Duodenal mucosa (tissue), 2 donors: ENCODE results near the gene ABCG4.
A peak's percentile ranks its signal among the peaks of the same experiment; 100 is the strongest.

Experiments
- H3K27ac ChIP-seq: one replicate; pipeline ENCODE4 v1.7.0; 2013; ENCODE audit warnings: low read depth, low read length
- H3K27me3 ChIP-seq, 2 donors: one replicate each; pipeline ENCODE4 v1.7.0; 2013; ENCODE audit warnings: low read length in 2 of 2, control low read depth in 1 of 2; ENCODE audit not compliant: insufficient read depth in 2 of 2, control insufficient read depth in 1 of 2
- H3K36me3 ChIP-seq, 2 donors: one replicate each; pipeline ENCODE4 v1.7.0; 2013; ENCODE audit warnings: low read length in 2 of 2, control low read depth in 1 of 2; ENCODE audit not compliant: insufficient read depth in 2 of 2, control insufficient read depth in 1 of 2
- H3K4me1 ChIP-seq, 2 donors: one replicate each; pipeline ENCODE4 v1.7.0; 2013; ENCODE audit warnings: low read length in 2 of 2, control low read depth in 1 of 2; ENCODE audit not compliant: insufficient read depth in 2 of 2, control insufficient read depth in 1 of 2
- H3K4me3 ChIP-seq, 2 donors: one replicate each; pipeline ENCODE4 v1.7.0; 2013; ENCODE audit warnings: low read length in 2 of 2, low read depth in 1 of 2
- H3K9ac ChIP-seq, 2 donors: one replicate each; pipeline ENCODE4 v1.7.0; 2013; ENCODE audit warnings: low read length in 2 of 2, low read depth in 1 of 2
- H3K9me3 ChIP-seq, 2 donors: one replicate each; pipeline ENCODE4 v1.7.0; 2013; ENCODE audit warnings: low read length in 2 of 2, control low read depth in 1 of 2; ENCODE audit not compliant: control insufficient read depth in 1 of 2

The ABCG4 gene

DNA sequence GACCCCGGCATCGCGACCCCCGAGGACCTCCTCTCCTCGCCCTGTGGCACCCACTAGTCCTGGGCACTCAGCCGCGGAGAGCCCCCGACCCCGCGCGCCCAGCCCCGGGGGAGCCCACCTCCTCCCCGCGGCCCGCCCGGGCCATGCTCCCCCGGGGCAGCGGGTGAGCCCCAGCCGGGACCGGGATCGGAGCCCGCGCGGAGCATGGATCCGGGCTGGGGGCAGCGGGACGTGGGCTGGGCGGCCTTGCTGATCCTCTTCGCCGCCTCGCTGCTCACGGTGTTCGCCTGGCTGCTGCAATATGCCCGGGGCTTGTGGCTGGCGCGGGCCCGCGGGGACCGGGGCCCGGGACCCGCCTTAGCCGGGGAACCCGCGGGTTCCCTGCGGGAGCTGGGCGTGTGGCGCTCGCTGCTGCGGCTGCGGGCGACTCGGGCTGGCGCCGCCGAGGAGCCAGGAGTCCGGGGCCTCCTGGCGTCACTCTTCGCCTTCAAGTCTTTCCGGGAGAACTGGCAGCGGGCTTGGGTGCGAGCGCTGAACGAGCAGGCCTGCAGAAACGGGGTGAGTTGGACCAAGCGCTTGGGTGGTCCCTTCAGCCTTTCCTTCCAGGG, 41.2 kb upstream of the ABCG4 start:
- H3K9ac ChIP-seq, result peak overlapping the region; percentile 69 to 88
- H3K36me3 ChIP-seq, result peaks cover 21 to 25% of the 10 kb centered on the region in 2 donors
- H3K27ac ChIP-seq, result peak overlapping the region; percentile 48
- H3K4me1 ChIP-seq, result peaks cover 23 to 45% of the 10 kb centered on the region in 2 donors
- peak overlapping the region; percentile 75 to 94 for H3K4me3 ChIP-seq
- H3K9me3 ChIP-seq, result no peaks in the 10 kb centered on the region
- no peaks in the 10 kb centered on the region for H3K27me3 ChIP-seq

DNA sequence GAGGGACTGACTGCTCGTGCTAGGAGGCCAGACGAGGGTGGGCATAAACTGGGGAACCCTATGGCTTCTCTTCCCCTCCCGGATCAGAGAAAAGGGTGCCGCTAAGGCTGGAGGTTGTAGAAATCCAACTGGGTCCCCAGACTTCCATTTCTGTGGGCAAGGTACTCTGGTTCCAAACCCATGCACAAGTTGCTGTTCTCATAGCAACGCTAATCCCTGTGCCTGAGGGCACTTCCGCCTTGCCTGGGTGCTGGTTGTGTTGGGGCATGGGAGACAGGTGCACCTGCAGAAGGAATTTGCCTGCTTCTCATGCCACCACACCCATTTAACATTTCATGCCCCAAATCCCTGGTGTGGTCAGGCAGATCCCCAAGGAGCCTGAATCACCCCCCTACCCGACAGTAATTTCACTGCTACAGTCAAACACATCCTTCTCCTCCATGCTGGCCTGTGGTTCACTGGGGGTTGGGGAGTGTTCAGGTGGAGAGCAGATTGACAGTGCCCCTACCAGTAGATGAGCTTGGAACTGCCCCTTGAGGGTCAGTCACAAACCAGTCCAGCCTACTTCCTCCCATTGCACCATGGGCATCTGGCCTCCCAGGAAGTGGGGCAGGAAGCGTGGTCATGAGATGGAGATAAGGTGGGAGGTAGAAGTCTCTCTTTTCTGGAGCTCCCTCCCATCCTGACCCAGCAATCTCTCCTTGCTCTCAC, 40.6 kb upstream of the ABCG4 start:
- Histone ChIP-seq H3K9ac (peak overlapping the region; percentile 69 to 88), H3K4me1 (peaks cover 23 to 39% of the 10 kb centered on the region in 2 donors), H3K27me3 (no peaks in the 10 kb centered on the region), H3K9me3 (no peaks in the 10 kb centered on the region), H3K4me3 (peak overlapping the region; percentile 75 to 94), H3K36me3 (peaks cover 22 to 30% of the 10 kb centered on the region in 2 donors), H3K27ac (peak overlapping the region; percentile 48)

DNA sequence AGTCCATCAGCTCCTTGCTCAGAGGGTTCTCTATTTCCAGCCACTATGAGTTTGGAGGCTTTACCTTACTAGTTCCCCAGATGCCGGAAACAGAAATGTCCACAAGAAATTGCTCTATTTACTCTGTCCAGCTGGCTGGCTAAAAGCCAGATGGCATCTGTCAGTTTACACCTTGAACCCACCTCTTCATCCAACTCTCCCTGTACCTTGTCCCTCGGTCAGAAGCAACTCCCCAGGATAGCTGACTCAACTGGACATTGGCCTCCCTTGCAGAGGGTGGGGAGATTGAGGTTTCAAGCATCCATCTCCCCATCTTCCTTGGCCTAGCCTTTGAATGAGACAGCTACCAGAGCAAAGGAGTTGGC, 40.0 kb upstream of the ABCG4 start:
- Histone ChIP-seq H3K27me3 (no peaks in the 10 kb centered on the region), H3K9me3 (no peaks in the 10 kb centered on the region), H3K36me3 (peaks cover 26 to 35% of the 10 kb centered on the region in 2 donors), H3K9ac (peak overlapping the region in 1 of 2 donors; percentile 69), H3K4me1 (peaks cover 23 to 36% of the 10 kb centered on the region in 2 donors), H3K4me3 (peak overlapping the region; percentile 75 to 94), H3K27ac (no peak overlapping the region)

DNA sequence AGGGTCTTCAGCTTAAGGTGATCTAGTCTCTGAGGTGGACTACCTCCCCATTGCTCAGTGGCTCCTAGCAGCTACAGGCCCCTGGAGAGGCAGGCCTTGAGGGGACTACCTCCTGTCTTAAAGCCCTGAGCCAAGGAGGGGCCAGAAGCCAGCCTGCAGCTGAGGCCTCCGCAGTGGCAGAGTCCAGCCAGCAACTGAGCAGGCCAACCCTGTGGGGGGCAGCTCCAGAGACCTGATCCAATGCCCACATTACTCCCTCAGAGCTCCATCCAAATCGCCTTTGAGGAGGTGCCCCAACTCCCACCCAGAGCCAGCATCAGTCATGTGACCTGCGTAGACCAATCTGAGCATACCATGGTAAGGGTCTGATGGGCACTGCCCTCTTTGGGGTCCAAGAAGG, 39.0 kb upstream of the ABCG4 start:
- H3K27me3 ChIP-seq, result no peaks in the 10 kb centered on the region
- H3K36me3 ChIP-seq, result peaks cover 31 to 45% of the 10 kb centered on the region in 2 donors
- no peak overlapping the region for H3K9ac ChIP-seq
- H3K4me3 ChIP-seq, result no peak overlapping the region
- H3K9me3 ChIP-seq, result no peaks in the 10 kb centered on the region
- H3K27ac ChIP-seq, result no peak overlapping the region
- peaks cover 23 to 36% of the 10 kb centered on the region in 2 donors for H3K4me1 ChIP-seq

DNA sequence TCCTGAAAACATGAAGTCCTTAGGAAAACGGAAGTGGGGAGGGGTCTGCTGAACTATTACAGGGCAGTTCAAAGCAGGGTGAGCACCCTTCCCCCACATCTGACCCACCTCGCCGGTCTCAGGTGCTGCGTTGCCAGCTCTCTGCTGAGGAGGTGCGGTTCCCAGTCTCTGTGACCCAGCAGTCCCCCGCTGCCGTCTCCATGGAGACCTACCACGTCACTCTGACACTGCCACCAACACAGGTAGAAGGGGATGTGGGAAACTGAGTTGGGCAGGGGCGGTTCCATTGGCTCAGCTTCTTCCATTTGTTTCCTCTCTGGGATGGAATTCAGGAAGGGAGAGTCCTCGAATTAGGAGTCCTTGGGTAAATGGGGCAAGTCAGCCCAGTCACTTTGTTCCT, 38.4 kb upstream of the ABCG4 start:
- Histone ChIP-seq H3K4me3 (no peak overlapping the region), H3K9me3 (no peaks in the 10 kb centered on the region), H3K27me3 (no peaks in the 10 kb centered on the region), H3K27ac (no peak overlapping the region), H3K9ac (no peak overlapping the region), H3K4me1 (peaks cover 23 to 36% of the 10 kb centered on the region in 2 donors), H3K36me3 (peaks cover 32 to 48% of the 10 kb centered on the region in 2 donors)

DNA sequence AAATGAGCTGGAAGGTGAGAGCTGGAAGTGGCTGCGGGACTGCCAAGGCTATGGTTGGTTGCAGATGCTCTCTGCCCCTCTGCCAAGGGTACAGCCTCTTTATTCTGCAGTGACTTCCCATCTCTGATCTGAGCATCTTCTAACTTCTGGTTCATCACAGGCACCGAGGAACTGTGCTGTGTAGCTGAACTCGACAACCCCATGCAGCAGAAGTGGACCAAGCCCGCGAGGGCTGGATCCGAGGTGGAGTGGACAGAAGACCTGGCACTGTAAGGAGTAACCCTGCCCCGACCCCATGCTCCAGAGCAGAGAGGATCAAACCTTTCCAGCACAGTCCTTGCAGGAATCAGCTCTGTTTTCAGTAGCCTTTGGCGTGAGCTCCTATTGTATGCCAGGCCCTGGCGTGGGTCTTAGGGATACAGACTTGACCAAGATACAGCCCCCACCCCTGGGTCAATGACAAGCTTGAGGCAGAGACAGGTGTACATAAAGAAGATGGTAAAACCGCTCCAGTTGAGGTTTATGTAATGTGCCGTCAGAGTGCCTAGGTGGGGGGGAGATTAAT, 37.4 kb upstream of the ABCG4 start:
- peaks cover 20 to 32% of the 10 kb centered on the region in 2 donors for H3K4me1 ChIP-seq
- no peak overlapping the region for H3K27ac ChIP-seq
- H3K4me3 ChIP-seq, result no peak overlapping the region
- H3K27me3 ChIP-seq, result no peaks in the 10 kb centered on the region
- H3K36me3 ChIP-seq, result peaks cover 34 to 57% of the 10 kb centered on the region in 2 donors
- no peaks in the 10 kb centered on the region for H3K9me3 ChIP-seq
- no peak overlapping the region for H3K9ac ChIP-seq

DNA sequence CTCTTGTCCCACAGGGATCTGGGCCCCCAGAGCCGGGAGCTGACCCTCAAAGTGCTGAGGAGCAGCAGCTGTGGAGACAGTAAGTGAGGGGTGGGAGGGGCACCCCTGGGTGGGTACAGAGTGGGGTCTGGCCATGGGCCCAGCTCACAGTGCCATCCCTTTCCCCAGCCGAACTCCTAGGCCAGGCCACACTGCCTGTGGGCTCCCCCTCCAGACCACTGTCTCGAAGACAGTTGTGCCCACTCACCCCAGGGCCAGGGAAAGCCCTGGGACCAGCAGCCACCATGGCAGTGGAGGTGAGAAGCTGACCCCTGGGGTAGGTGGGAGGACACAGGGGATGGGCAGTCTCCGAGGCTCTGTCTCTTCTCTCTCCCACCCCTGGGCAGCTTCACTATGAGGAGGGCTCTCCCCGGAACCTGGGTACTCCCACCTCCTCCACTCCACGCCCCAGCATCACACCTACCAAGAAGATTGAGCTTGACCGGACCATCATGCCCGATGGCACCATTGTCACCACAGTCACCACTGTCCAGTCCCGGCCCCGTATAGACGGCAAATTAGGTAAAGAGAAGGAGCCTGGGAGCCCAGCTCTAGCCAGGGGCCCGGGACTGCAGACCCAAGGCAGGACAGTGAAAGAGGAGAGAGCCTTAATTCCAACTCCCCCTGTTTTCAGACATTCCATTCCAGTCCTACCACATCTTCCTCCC, 36.4 kb upstream of the ABCG4 start:
- Histone ChIP-seq H3K36me3 (peaks cover 39 to 67% of the 10 kb centered on the region in 2 donors), H3K9ac (no peak overlapping the region), H3K4me3 (no peak overlapping the region), H3K4me1 (peaks cover 15 to 27% of the 10 kb centered on the region in 2 donors), H3K27ac (no peak overlapping the region), H3K27me3 (no peaks in the 10 kb centered on the region), H3K9me3 (no peaks in the 10 kb centered on the region)

DNA sequence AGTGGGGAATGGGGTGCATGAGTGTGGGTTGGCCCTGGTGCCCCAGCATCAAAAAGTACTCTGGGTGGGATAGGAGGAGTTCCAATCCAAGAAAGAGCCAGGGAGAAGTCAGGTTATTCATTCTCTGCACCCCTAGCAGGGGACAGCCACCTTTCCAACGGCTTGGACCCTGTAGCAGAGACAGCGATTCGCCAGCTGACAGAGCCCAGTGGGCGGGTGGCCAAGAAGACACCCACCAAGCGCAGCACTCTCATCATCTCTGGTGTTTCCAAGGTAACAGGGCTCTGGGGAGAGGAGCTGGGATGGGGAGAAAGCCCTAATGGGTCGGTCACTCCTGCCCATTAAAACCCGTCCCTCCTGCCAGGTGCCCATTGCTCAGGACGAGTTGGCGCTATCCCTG, 35.1 kb upstream of the ABCG4 start:
- peaks cover 40 to 71% of the 10 kb centered on the region in 2 donors for H3K36me3 ChIP-seq
- H3K9me3 ChIP-seq, result no peaks in the 10 kb centered on the region
- no peak overlapping the region for H3K9ac ChIP-seq
- no peak overlapping the region for H3K27ac ChIP-seq
- no peaks in the 10 kb centered on the region for H3K27me3 ChIP-seq
- H3K4me1 ChIP-seq, result peaks cover 9 to 19% of the 10 kb centered on the region in 2 donors
- H3K4me3 ChIP-seq, result no peak overlapping the region

DNA sequence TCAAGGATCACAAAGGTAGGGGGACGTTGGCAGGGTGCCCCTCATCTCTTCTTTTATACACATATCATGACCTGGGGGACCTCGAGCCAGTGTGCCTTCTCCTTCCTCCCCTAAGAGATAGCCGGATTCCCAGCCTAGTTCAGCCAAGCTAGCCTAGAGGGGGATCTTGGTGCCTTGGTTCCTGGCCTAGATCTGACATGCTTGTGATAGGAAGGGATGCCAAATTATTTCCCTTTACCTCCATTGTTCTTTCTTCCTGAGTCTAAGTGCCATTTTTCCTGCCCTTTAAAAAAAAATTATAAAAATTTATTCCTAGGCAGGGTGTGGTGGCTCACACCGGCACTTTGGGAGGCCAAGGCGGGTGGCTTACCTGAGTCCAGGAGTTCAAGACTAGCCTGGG, 34.5 kb upstream of the ABCG4 start:
- H3K36me3 ChIP-seq, result peaks cover 40 to 71% of the 10 kb centered on the region in 2 donors
- H3K9me3 ChIP-seq, result no peaks in the 10 kb centered on the region
- H3K27me3 ChIP-seq, result no peaks in the 10 kb centered on the region
- H3K4me1 ChIP-seq, result peaks cover 2 to 13% of the 10 kb centered on the region in 2 donors
- H3K9ac ChIP-seq, result no peak overlapping the region
- H3K27ac ChIP-seq, result no peak overlapping the region
- H3K4me3 ChIP-seq, result no peak overlapping the region
